KOPT-K1 (cell line): ENCODE data around the gene KRT26.

Source experiments
- H3K27ac ChIP-seq: fragments of 200-600 bp; sonication (generic); 2 replicates; pipeline ENCODE4 v1.5.1; 2016; ENCODE audit warnings: antibody characterized with exemption, mild to moderate bottlenecking, low read depth, low read length; ENCODE audit not compliant: poor library complexity, severe bottlenecking
- H3K36me3 ChIP-seq: fragments of 200-600 bp; sonication (generic); 2 replicates; pipeline ENCODE4 v1.5.1; 2017; ENCODE audit warnings: antibody characterized with exemption, mild to moderate bottlenecking, low read length, moderate library complexity; ENCODE audit not compliant: insufficient read depth
- H3K9me3 ChIP-seq: fragments of 200-600 bp; sonication (generic); 2 replicates; pipeline ENCODE4 v1.5.1; 2017; ENCODE audit warnings: antibody characterized with exemption, low read length, mild to moderate bottlenecking; ENCODE audit not compliant: insufficient read depth, poor library complexity, severe bottlenecking

KRT26 gene

GRCh38 chr17:40806131-40806530 is 34.1 kb upstream of the KRT26 start:
- Histone ChIP-seq H3K36me3 (no peaks in the 10 kb centered on the region), H3K9me3 (no peaks in the 10 kb centered on the region)

GRCh38 chr17:40803617-40804082 is 31.6 kb upstream of the KRT26 start:
- Histone ChIP-seq H3K27ac (no peak overlapping the region), H3K36me3 (no peaks in the 10 kb centered on the region), H3K9me3 (no peaks in the 10 kb centered on the region)

More at GRCh38 chr17:40806131-40806530, 34.1 kb upstream of the KRT26 start:
- H3K27ac ChIP-seq, result no peak overlapping the region

- Histone ChIP-seq H3K36me3 (no peaks in the 10 kb centered on the region), H3K27ac (no peak overlapping the region), H3K9me3 (no peaks in the 10 kb centered on the region)
Measured at GRCh38 chr17:40801157-40801556, 29.2 kb upstream of the KRT26 start.

- Histone ChIP-seq H3K36me3 (no peaks in the 10 kb centered on the region), H3K9me3 (no peaks in the 10 kb centered on the region), H3K27ac (no peak overlapping the region)
Measured at GRCh38 chr17:40800381-40800780, 28.4 kb upstream of the KRT26 start.

- Histone ChIP-seq H3K9me3 (no peaks in the 10 kb centered on the region), H3K27ac (no peak within 1 kb of the TSS), H3K36me3 (no peaks in the 10 kb centered on the region)
Measured at GRCh38 chr17:40799859-40800258, 27.9 kb upstream of the KRT26 start, which contains the start of gene KRT28. TSS of gene KRT28 (minus strand) at chr17:40799959. CDS start at chr17:40799893, 66 bp downstream.

- H3K27ac ChIP-seq, result no peak overlapping the region
- no peaks in the 10 kb centered on the region for H3K9me3 ChIP-seq
- no peaks in the 10 kb centered on the region for H3K36me3 ChIP-seq
Measured at GRCh38 chr17:40796846-40797245, 24.8 kb upstream of the KRT26 start.

- no peaks in the 10 kb centered on the region for H3K36me3 ChIP-seq
- H3K27ac ChIP-seq, result no peak overlapping the region
- no peaks in the 10 kb centered on the region for H3K9me3 ChIP-seq
Measured at GRCh38 chr17:40795019-40795667, 23.1 kb upstream of the KRT26 start.

- no peaks in the 10 kb centered on the region for H3K9me3 ChIP-seq
- H3K27ac ChIP-seq, result no peak overlapping the region
- no peaks in the 10 kb centered on the region for H3K36me3 ChIP-seq
Measured at GRCh38 chr17:40794466-40794865, 22.5 kb upstream of the KRT26 start.

- H3K9me3 ChIP-seq, result no peaks in the 10 kb centered on the region
- no peak overlapping the region for H3K27ac ChIP-seq
- H3K36me3 ChIP-seq, result no peaks in the 10 kb centered on the region
Measured at GRCh38 chr17:40793832-40794231, 21.8 kb upstream of the KRT26 start.

- H3K9me3 ChIP-seq, result no peaks in the 10 kb centered on the region
- no peak overlapping the region for H3K27ac ChIP-seq
- no peaks in the 10 kb centered on the region for H3K36me3 ChIP-seq
Measured at GRCh38 chr17:40791787-40792436, 19.9 kb upstream of the KRT26 start.

GRCh38 chr17:40791111-40791510 is 19.1 kb upstream of the KRT26 start:
- no peaks in the 10 kb centered on the region for H3K9me3 ChIP-seq
- no peaks in the 10 kb centered on the region for H3K36me3 ChIP-seq
- no peak overlapping the region for H3K27ac ChIP-seq

GRCh38 chr17:40782450-40782849 is 10.4 kb upstream of the KRT26 start, which contains the start of gene KRT27:
TSS of gene KRT27 (minus strand) at chr17:40782550. CDS start at chr17:40782493, 57 bp downstream.
- no peaks in the 10 kb centered on the region for H3K36me3 ChIP-seq
- no peak within 1 kb of the TSS for H3K27ac ChIP-seq
- H3K9me3 ChIP-seq, result peaks cover 9% of the 10 kb centered on the region

GRCh38 chr17:40779181-40779909 is 7.3 kb upstream of the KRT26 start:
- Histone ChIP-seq H3K9me3 (peaks cover 9% of the 10 kb centered on the region), H3K36me3 (no peaks in the 10 kb centered on the region), H3K27ac (no peak overlapping the region)

- H3K9me3 ChIP-seq, result peaks cover 9% of the 10 kb centered on the region
- no peak overlapping the region for H3K27ac ChIP-seq
- no peaks in the 10 kb centered on the region for H3K36me3 ChIP-seq
Measured at GRCh38 chr17:40778461-40778860, 6.5 kb upstream of the KRT26 start.

- Histone ChIP-seq H3K9me3 (peaks cover 9% of the 10 kb centered on the region), H3K27ac (no peak overlapping the region), H3K36me3 (no peaks in the 10 kb centered on the region)
Measured at GRCh38 chr17:40777971-40778370, 6.0 kb upstream of the KRT26 start.
